ENCODE data around the gene PCK1.

GRCh38 chr20:57574954-57575353 is 14.0 kb downstream of the PCK1 start:
- no peak for TF ChIP-seq CTCF (conservative IDR thresholded peaks at IDR 0.05 in 1 of 2, IDR thresholded peaks at IDR 0.05 in 1 of 2; ENCODE audit: extremely low read depth in 1 of 2, insufficient read depth in 1 of 2, low read depth in 1 of 2, low read length in 2 of 2)
- no peak for TF ChIP-seq EZH2 (IDR thresholded peaks at IDR 0.05; ENCODE audit: borderline replicate concordance, low read length)
